ENCODE data around the gene CDSN.

- TF ChIP-seq CTCF (IDR thresholded peaks at IDR 0.05; ENCODE audit: low read depth, low read length) (no peak), EZH2phosphoT487 (IDR thresholded peaks at IDR 0.05; ENCODE audit: low read depth) (no peak)
Observed at GRCh38 chr6:31121131-31121790, 1.0 kb upstream of the CDSN start.

Data from OCI-LY3 (cell line).